Fibroblast of lung (primary cell): ENCODE data around the gene TWIST2. TPM values are rescaled to one million over a fixed set of nuclear protein-coding genes. Genes with fewer than 3 reads are reported as not detected.

Experiments used
- DNase-seq, 2 donors: peaks; one replicate each; pipeline versions ENCODE4 v3.0.0 to v3.0.0-alpha.2; 2010; ENCODE audit warnings: low read depth in 2 of 2
- H2AFZ ChIP-seq: 2 replicates; pipeline ENCODE4 v1.5.1; 2012; ENCODE audit warnings: low read length, control low read depth, inconsistent platforms
- H3K27ac ChIP-seq: 2 replicates; pipeline ENCODE4 v1.5.1; 2011; ENCODE audit warnings: low read length, control low read depth; ENCODE audit not compliant: insufficient read depth
- H3K27me3 ChIP-seq: 2 replicates; pipeline ENCODE4 v1.5.1; 2011; ENCODE audit warnings: mild to moderate bottlenecking, low read length; ENCODE audit not compliant: control insufficient read depth, insufficient read depth
- H3K36me3 ChIP-seq: 2 replicates; pipeline ENCODE4 v1.5.1; 2011; ENCODE audit warnings: low read length; ENCODE audit not compliant: control insufficient read depth, insufficient read depth
- H3K4me1 ChIP-seq: 2 replicates; pipeline ENCODE4 v1.5.1; 2011; ENCODE audit warnings: low read length; ENCODE audit not compliant: control insufficient read depth, insufficient read depth; ENCODE audit errors: extremely low read depth
- H3K4me2 ChIP-seq: 2 replicates; pipeline ENCODE4 v1.5.1; 2011; ENCODE audit warnings: low read length, control low read depth; ENCODE audit not compliant: insufficient read depth; ENCODE audit errors: extremely low read depth
- H3K4me3 ChIP-seq, 4 experiments: fragments of 200-600 bp in 1 of 4; sonication (generic) in 1 of 4; replicated peaks in 1 of 4; 2 replicates each; pipeline ENCODE4 v1.5.1; 2011 to 2016; ENCODE audit warnings: low read length in 4 of 4, low read depth in 3 of 4, mild to moderate bottlenecking in 3 of 4, control low read depth in 2 of 4, inconsistent platforms in 1 of 4, mixed read lengths in 1 of 4; ENCODE audit not compliant: insufficient read depth in 1 of 4; ENCODE audit errors: control extremely low read depth in 1 of 4
- H3K79me2 ChIP-seq: 2 replicates; pipeline ENCODE4 v1.5.1; 2012; ENCODE audit warnings: mild to moderate bottlenecking, low read length, inconsistent platforms; ENCODE audit not compliant: control insufficient read depth, insufficient read depth
- H3K9ac ChIP-seq: 2 replicates; pipeline ENCODE4 v1.5.1; 2011; ENCODE audit warnings: mild to moderate bottlenecking, low read length, control low read depth; ENCODE audit not compliant: insufficient read depth
- H3K9me3 ChIP-seq: 2 replicates; pipeline ENCODE4 v1.5.1; 2012; ENCODE audit warnings: low read depth, low read length; ENCODE audit not compliant: control insufficient read depth, insufficient read depth
- H4K20me1 ChIP-seq: 2 replicates; pipeline ENCODE4 v1.5.1; 2011; ENCODE audit warnings: low read length; ENCODE audit not compliant: control insufficient read depth, insufficient read depth; ENCODE audit errors: extremely low read depth
- EZH2 ChIP-seq: IDR thresholded peaks from 2 replicates; pipeline ENCODE4 v1.5.1; 2012; ENCODE audit warnings: low read length, control low read depth, mild to moderate bottlenecking; ENCODE audit errors: missing control alignments
- polyA plus RNA-seq, 2 donors: library from polyadenylated mRNA; depleted of rRNA in 1 of 2; stranded (reverse) in 1 of 2; unstranded in 1 of 2; fragments of >200 nt; gene quantifications; 2 replicates each; pipeline ENCODE4 v1.2.1, GENCODE V29; 2011 to 2012; ENCODE audit warnings: missing spikeins in 1 of 2
- total RNA-seq: library from RNA; depleted of rRNA; stranded (reverse); fragments of >200 nt; gene quantifications from 2 replicates; pipeline ENCODE4 v1.2.1, GENCODE V29; 2014
- TF ChIP-seq, protein P1 (sequence below), 2 donors: IDR thresholded peaks in 1 of 2; conservative IDR thresholded peaks in 1 of 2; 1 replicate in 1 of 2; 2 replicates in 1 of 2; pipeline ENCODE4 v1.5.1; 2011 to 2012; ENCODE audit warnings: low read length in 2 of 2, control low read depth in 1 of 2, inconsistent platforms in 1 of 2, low read depth in 1 of 2, mild to moderate bottlenecking in 1 of 2

TWIST2 gene
- total and polyA plus RNA-seq, 2 donors (not counting 1 experiment from before 2014, with no cell fraction given) = 85.2 to 118 TPM

DNA sequence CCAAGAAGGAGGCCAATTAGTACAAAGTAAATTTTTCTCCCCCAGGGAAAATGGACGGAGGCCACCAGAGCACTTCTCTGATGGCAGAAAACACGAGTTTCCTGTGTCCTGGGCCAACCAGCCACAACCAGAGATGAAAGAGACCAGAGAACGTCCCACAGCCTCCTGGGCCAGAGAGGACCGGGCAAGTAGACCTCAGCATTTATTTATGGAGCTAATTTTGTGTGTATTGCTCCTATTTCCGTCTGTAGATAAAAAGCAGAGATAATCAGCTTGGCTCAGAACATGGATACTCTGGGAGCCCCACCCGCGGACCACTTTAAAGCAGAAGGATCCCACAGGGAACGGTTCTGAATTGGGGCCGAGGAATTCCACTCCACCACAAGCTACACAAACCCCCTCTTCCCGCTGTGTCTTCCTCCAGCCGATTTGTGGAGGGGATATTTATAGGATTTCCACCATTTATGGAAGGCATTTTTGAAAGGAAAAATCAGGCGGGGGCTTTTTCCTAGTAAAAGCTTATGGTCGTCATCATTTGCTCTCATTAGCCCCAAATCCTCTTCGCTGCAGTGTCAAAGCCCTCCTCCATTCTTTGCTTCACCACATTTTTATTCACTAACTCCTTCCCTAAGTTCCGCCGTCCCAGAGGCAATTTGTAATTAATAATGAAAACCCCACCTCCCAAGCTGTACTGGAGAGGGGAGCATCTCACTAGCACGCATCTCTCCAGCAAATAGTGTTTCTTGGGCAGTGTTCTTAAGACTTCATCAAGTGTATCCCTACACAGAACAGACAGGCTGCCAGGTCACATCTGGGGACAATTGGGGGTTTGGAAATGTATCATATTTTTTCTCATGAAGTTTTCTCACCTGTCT lies 43.7 kb upstream of the TWIST2 start:
- H3K79me2 ChIP-seq = no peaks in the 10 kb centered on the region
- no peaks in the 10 kb centered on the region for H4K20me1 ChIP-seq
- H3K4me1 ChIP-seq = no peaks in the 10 kb centered on the region
- H3K36me3 ChIP-seq = no peaks in the 10 kb centered on the region
- no peak overlapping the region for H3K4me3 ChIP-seq
- no peak overlapping the region for H3K9ac ChIP-seq
- H2AFZ ChIP-seq = no peak overlapping the region
- TF ChIP-seq EZH2 = no peak
- TF ChIP-seq, protein P1, sequence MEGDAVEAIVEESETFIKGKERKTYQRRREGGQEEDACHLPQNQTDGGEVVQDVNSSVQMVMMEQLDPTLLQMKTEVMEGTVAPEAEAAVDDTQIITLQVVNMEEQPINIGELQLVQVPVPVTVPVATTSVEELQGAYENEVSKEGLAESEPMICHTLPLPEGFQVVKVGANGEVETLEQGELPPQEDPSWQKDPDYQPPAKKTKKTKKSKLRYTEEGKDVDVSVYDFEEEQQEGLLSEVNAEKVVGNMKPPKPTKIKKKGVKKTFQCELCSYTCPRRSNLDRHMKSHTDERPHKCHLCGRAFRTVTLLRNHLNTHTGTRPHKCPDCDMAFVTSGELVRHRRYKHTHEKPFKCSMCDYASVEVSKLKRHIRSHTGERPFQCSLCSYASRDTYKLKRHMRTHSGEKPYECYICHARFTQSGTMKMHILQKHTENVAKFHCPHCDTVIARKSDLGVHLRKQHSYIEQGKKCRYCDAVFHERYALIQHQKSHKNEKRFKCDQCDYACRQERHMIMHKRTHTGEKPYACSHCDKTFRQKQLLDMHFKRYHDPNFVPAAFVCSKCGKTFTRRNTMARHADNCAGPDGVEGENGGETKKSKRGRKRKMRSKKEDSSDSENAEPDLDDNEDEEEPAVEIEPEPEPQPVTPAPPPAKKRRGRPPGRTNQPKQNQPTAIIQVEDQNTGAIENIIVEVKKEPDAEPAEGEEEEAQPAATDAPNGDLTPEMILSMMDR (conservative IDR thresholded peaks at IDR 0.05 in 1 of 2, IDR thresholded peaks at IDR 0.05 in 1 of 2; ENCODE audit: low read depth in 1 of 2, low read length in 2 of 2) = no peak
- H3K27me3 ChIP-seq = peaks cover 10% of the 10 kb centered on the region
- DNase-seq = no peak
- no peak overlapping the region for H3K4me2 ChIP-seq
- no peaks in the 10 kb centered on the region for H3K9me3 ChIP-seq
- no peak overlapping the region for H3K27ac ChIP-seq

DNA sequence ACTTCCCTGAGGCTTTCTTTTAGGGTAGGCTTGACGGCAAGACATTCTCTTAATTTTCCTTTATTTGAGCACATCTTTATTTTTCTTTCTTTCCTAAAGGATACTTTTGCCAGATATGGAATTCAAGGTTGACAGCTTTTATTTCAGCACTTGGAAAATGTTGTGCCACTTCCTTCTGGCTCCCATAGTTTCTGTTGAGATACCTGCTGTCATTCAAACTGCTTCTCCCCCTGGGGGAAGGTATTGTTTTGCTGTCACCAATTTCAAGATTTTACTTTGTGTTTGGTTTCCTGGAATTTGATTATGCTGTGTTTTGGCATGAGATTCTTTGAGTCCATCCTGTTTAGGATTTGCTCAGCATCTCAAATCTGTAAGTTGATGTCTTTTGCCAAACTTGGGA lies 39.1 kb upstream of the TWIST2 start:
- Histone ChIP-seq H3K4me1 (no peaks in the 10 kb centered on the region), H3K79me2 (no peaks in the 10 kb centered on the region), H3K4me2 (no peak overlapping the region), H3K36me3 (no peaks in the 10 kb centered on the region), H4K20me1 (no peaks in the 10 kb centered on the region), H3K27ac (no peak overlapping the region), H3K27me3 (peaks cover 11% of the 10 kb centered on the region), H3K9me3 (no peaks in the 10 kb centered on the region), H2AFZ (no peak overlapping the region), H3K4me3 (no peak overlapping the region), H3K9ac (no peak overlapping the region)
- no peak for TF ChIP-seq EZH2
- TF ChIP-seq, protein P1 (conservative IDR thresholded peaks at IDR 0.05 in 1 of 2, IDR thresholded peaks at IDR 0.05 in 1 of 2; ENCODE audit: low read depth in 1 of 2, low read length in 2 of 2) = no peak
- no peak for DNase-seq

DNA sequence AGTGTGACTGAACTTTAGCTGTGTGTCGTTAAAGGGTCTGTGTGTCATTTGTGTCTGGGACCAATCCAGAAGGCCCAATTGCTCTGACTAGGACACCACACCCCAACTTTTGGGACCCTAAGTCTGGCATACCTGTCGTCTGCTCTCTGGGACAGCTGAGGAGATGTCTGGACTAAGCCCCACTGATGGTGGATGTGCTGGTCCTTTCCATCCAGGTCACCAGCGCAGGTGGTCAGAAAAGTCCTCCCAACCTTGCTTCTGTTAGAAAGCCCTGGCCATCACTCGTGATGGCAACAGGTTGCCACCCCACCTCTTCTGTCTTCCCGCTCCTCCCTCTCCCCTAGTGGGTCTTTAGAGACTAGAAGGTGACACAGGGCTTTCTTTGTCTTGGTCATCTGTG lies 37.6 kb upstream of the TWIST2 start:
- Histone ChIP-seq H3K27me3 (peaks cover 9% of the 10 kb centered on the region), H3K4me3 (no peak overlapping the region), H3K36me3 (no peaks in the 10 kb centered on the region), H3K9me3 (no peaks in the 10 kb centered on the region), H2AFZ (no peak overlapping the region), H4K20me1 (no peaks in the 10 kb centered on the region), H3K9ac (no peak overlapping the region), H3K4me1 (no peaks in the 10 kb centered on the region), H3K4me2 (no peak overlapping the region), H3K79me2 (no peaks in the 10 kb centered on the region), H3K27ac (no peak overlapping the region)
- TF ChIP-seq, protein P1 (conservative IDR thresholded peaks at IDR 0.05 in 1 of 2, IDR thresholded peaks at IDR 0.05 in 1 of 2; ENCODE audit: low read depth in 1 of 2, low read length in 2 of 2) = no peak
- TF ChIP-seq EZH2 = no peak
- no peak for DNase-seq
